Stimulated activated CD8-positive, alpha-beta memory T cell treated with anti-CD3 and anti-CD28 coated beads, Interleukin-12 subunit alpha, Interleukin-12 subunit beta, amount 100 ng/mL, for 24 hours (primary cell): ENCODE data around the gene GCSAM.

ENCODE experiments used
- DNase-seq: peaks from one replicate; pipeline ENCODE4 v3.0.0-alpha.2; 2020; ENCODE audit errors: extremely low read depth

GCSAM gene

GRCh38 chr3:112132975-112133448, at the start of gene GCSAM:
GCSAM (minus strand) TSS chr3:112133248; CDS start chr3:112133120, 128 bp downstream.
- peak; percentile 31 for DNase-seq

GRCh38 chr3:112175646-112176045, 42.6 kb upstream of the GCSAM start:
- DNase-seq: no peak

- DNase-seq: no peak
Observed at GRCh38 chr3:112175037-112175436, 42.0 kb upstream of the GCSAM start.

GRCh38 chr3:112171144-112171543, 38.1 kb upstream of the GCSAM start:
- no peak for DNase-seq

- no peak for DNase-seq
Observed at GRCh38 chr3:112170046-112170445, 37.0 kb upstream of the GCSAM start.

- no peak for DNase-seq
Observed at GRCh38 chr3:112167758-112168157, 34.7 kb upstream of the GCSAM start.

- DNase-seq: no peak
Observed at GRCh38 chr3:112149136-112149535, 16.1 kb upstream of the GCSAM start.

GRCh38 chr3:112143689-112144088, 10.6 kb upstream of the GCSAM start:
- no peak for DNase-seq

GRCh38 chr3:112143251-112143650, 10.2 kb upstream of the GCSAM start:
- no peak for DNase-seq

GRCh38 chr3:112141293-112141692, 8.2 kb upstream of the GCSAM start:
- DNase-seq: no peak

- no peak for DNase-seq
Observed at GRCh38 chr3:112140584-112140983, 7.5 kb upstream of the GCSAM start.

- DNase-seq: no peak
Observed at GRCh38 chr3:112138219-112138969, 5.3 kb upstream of the GCSAM start.

GRCh38 chr3:112137781-112138180, 4.7 kb upstream of the GCSAM start:
- DNase-seq: no peak

- DNase-seq: no peak
Observed at GRCh38 chr3:112136959-112137693, 4.1 kb upstream of the GCSAM start.

GRCh38 chr3:112136046-112136445, 3.0 kb upstream of the GCSAM start:
- DNase-seq: no peak

- DNase-seq: no peak
Observed at GRCh38 chr3:112134335-112135124, 1.5 kb upstream of the GCSAM start.

- no peak for DNase-seq
Observed at GRCh38 chr3:112133626-112134334, 732 bp upstream of the GCSAM start.

GRCh38 chr3:112132554-112132953, 494 bp downstream of the GCSAM start:
- DNase-seq: no peak

- DNase-seq: no peak
Observed at GRCh38 chr3:112132088-112132487, 960 bp downstream of the GCSAM start.

- DNase-seq: no peak
Observed at GRCh38 chr3:112131111-112131510, 1.9 kb downstream of the GCSAM start.

- DNase-seq: no peak
Observed at GRCh38 chr3:112130638-112130993, 2.4 kb downstream of the GCSAM start.
